ENCODE measurements around the gene SH3BP1.

DNA sequence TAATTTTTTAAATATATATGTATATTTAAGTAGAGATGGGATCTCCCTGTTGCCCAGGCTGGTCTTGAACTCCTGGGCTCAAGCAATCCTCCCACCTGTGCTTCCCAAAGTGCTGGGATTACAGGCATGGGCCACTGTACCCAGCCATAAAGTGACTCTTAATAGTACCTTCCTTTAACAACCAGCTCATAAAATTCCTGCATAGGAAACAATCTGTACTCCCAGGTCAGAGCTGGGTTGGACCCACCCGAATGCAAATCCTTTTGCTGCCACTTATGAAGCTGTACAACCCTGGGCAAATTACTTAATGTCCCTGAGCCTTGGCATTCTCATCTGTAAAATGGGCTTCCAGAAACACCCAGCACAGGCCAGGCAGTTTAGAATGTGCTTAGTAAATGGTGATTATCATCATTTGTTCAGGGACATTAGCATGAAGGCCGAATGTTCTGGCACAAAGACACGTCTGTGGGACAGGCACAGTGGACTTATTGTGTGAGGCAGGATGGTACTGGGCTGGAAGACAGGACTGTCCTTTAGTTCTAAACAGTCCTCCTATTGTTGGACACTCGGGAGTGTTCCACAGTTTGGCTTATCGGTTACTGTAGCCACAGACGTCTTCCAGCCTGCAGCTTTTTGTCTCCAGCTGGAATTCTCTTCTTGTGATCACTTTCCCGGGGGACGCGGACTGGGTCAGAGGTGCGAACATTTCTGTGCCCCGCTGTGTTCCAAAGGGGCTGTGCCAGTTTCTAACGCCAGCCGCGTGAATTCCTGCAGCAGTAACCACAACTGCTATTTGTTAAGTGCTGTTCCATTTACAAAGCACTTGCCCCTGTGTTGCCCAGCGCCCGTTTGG, 25.0 kb downstream of the SH3BP1 start:
- TF ChIP-seq POLR2A (IDR thresholded peaks at IDR 0.05; ENCODE audit: low read length) (no peak), GATA1 (IDR thresholded peaks at IDR 0.05; ENCODE audit: low read depth, low read length) (no peak)
